Mesothelial cell of epicardium (in vitro differentiated cells): ENCODE results near the gene SLC22A23. TPM values are rescaled to one million over a fixed set of nuclear protein-coding genes. Genes with fewer than 3 reads are reported as not detected.

Experiments
- DNase-seq, 2 experiments: peaks; one replicate each; pipeline ENCODE4 v3.0.0; 2021; ENCODE audit warnings: low spot score in 2 of 2; ENCODE audit not compliant: unreplicated experiment in 2 of 2
- H3K27ac Mint-ChIP-seq: 2 replicates; pipeline ENCODE4 v1.8.0; 2021; ENCODE audit warnings: mixed read lengths
- H3K27me3 Mint-ChIP-seq: 2 replicates; pipeline ENCODE4 v1.8.0; 2021; ENCODE audit warnings: low read depth, mixed read lengths
- H3K36me3 Mint-ChIP-seq: 2 replicates; pipeline ENCODE4 v1.8.0; 2021; ENCODE audit warnings: mixed read lengths
- H3K4me1 Mint-ChIP-seq: 2 replicates; pipeline ENCODE4 v1.8.0; 2021; ENCODE audit warnings: mixed read lengths
- H3K4me3 Mint-ChIP-seq: 2 replicates; pipeline ENCODE4 v1.8.0; 2021; ENCODE audit warnings: mild to moderate bottlenecking, moderate library complexity, mixed read lengths
- H3K9me3 Mint-ChIP-seq: 2 replicates; pipeline ENCODE4 v1.8.0; 2021; ENCODE audit warnings: mixed read lengths
- CTCF ChIP-seq: fragments of 200-600 bp; sonication (generic); IDR thresholded peaks from one replicate; pipeline ENCODE4 v1.5.0; 2021; ENCODE audit warnings: antibody characterized with exemption; ENCODE audit not compliant: unreplicated experiment
- total RNA-seq: library from RNA; stranded (reverse); gene quantifications from 3 replicates; pipeline ENCODE4 v1.2.1, GENCODE V29; 2021

Gene SLC22A23
- total RNA-seq, 1 donor from 2014 or later = 25.0 TPM

- H3K27ac Mint-ChIP-seq = no peak overlapping the region
- H3K36me3 Mint-ChIP-seq = no peaks in the 10 kb centered on the region
- no peaks in the 10 kb centered on the region for H3K9me3 Mint-ChIP-seq
- no peak for DNase-seq
- H3K4me1 Mint-ChIP-seq = peaks cover 12% of the 10 kb centered on the region
- no peak overlapping the region for H3K4me3 Mint-ChIP-seq
- TF ChIP-seq CTCF = no peak
- H3K27me3 Mint-ChIP-seq = no peaks in the 10 kb centered on the region
Observed at GRCh38 chr6:3490625-3490980, 33.8 kb upstream of the SLC22A23 start.

- no peak for DNase-seq
- H3K36me3 Mint-ChIP-seq = no peaks in the 10 kb centered on the region
- no peak overlapping the region for H3K27ac Mint-ChIP-seq
- no peaks in the 10 kb centered on the region for H3K27me3 Mint-ChIP-seq
- H3K9me3 Mint-ChIP-seq = no peaks in the 10 kb centered on the region
- no peak for TF ChIP-seq CTCF
- no peak overlapping the region for H3K4me3 Mint-ChIP-seq
- peaks cover 12% of the 10 kb centered on the region for H3K4me1 Mint-ChIP-seq
Observed at GRCh38 chr6:3489961-3490624, 33.2 kb upstream of the SLC22A23 start.

- no peak for TF ChIP-seq CTCF
- peaks cover 12% of the 10 kb centered on the region for H3K4me1 Mint-ChIP-seq
- H3K4me3 Mint-ChIP-seq = no peak overlapping the region
- no peaks in the 10 kb centered on the region for H3K36me3 Mint-ChIP-seq
- H3K27ac Mint-ChIP-seq = no peak overlapping the region
- no peaks in the 10 kb centered on the region for H3K27me3 Mint-ChIP-seq
- DNase-seq = no peak
- no peaks in the 10 kb centered on the region for H3K9me3 Mint-ChIP-seq
Observed at GRCh38 chr6:3489027-3489757, 32.3 kb upstream of the SLC22A23 start.

GRCh38 chr6:3484946-3485345, 28.1 kb upstream of the SLC22A23 start:
- no peaks in the 10 kb centered on the region for H3K27me3 Mint-ChIP-seq
- no peaks in the 10 kb centered on the region for H3K36me3 Mint-ChIP-seq
- peaks cover 12% of the 10 kb centered on the region for H3K9me3 Mint-ChIP-seq
- H3K27ac Mint-ChIP-seq = no peak overlapping the region
- no peak for TF ChIP-seq CTCF
- H3K4me1 Mint-ChIP-seq = peaks cover 12% of the 10 kb centered on the region
- no peak overlapping the region for H3K4me3 Mint-ChIP-seq
- DNase-seq = no peak

- Mint-ChIP-seq H3K27ac (no peak overlapping the region), H3K4me1 (peaks cover 10% of the 10 kb centered on the region), H3K27me3 (no peaks in the 10 kb centered on the region), H3K9me3 (peaks cover 15% of the 10 kb centered on the region), H3K4me3 (no peak overlapping the region), H3K36me3 (no peaks in the 10 kb centered on the region)
- TF ChIP-seq CTCF = no peak
- DNase-seq = no peak
Observed at GRCh38 chr6:3484192-3484591, 27.3 kb upstream of the SLC22A23 start.
